NT2/D1 (cell line): Measurements from ENCODE around the gene LTB4R.

ENCODE experiments used
- SUZ12 ChIP-seq: IDR thresholded peaks from 2 replicates; pipeline ENCODE4 v1.6.1; 2011; ENCODE audit not compliant: insufficient read length, insufficient read depth; ENCODE audit errors: extremely low read depth
- YY1 ChIP-seq: IDR thresholded peaks from 2 replicates; pipeline ENCODE4 v1.6.1; 2011; ENCODE audit not compliant: insufficient read length, insufficient read depth
- ZNF274 ChIP-seq: IDR thresholded peaks from 2 replicates; pipeline ENCODE4 v1.6.1; 2011; ENCODE audit warnings: mild to moderate bottlenecking, low read depth, low read length

GRCh38 chr14:24284501-24285035 is 26.7 kb upstream of the LTB4R start:
- TF ChIP-seq YY1 (no peak), ZNF274 (no peak), SUZ12 (no peak)
